CD4-positive, alpha-beta T cell treated with Interleukin-4 for 4 hours (primary cell): ENCODE measurements around the gene SEPTIN1.
"Not testable (repeated sequence)": the region's sequence is repeated elsewhere in the genome, so short reads cannot be mapped to it uniquely, and the experiment has no call there.

Experiments
- DNase-seq: peaks from one replicate; pipeline ENCODE4 v3.0.0-alpha.2; 2020

The SEPTIN1 gene

DNA sequence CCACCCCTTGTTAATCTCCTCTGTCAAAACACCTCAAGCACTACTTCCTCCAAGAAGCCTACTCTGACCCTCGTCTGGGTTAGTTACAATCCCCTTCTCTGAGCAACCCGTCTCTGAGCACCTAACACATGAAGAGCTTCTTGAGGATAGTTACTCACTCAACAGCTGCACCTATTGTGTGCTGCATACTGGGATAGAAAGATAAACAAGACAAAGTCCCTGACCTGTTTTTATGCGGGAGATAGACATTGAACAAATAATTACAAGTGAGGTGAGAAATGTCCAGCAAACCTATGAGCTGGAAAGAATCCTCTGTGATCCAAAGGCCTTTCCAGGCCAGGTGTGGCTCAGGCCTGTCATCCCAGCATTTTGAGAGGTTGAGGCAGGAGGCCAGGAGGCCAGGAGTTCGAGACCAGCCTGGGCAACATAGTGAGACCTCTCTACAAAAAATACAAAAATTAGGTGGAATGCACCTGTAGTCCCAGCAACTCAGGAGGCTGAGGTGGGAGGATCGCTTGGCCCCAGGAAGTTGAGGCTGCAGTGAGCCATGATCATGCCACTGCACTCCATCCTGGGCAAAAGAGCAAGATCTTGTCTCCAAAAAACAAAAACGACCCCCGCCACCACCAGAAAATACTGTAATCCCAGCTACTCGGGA is 19.5 kb upstream of the SEPTIN1 start:
- DNase-seq: no peak

DNA sequence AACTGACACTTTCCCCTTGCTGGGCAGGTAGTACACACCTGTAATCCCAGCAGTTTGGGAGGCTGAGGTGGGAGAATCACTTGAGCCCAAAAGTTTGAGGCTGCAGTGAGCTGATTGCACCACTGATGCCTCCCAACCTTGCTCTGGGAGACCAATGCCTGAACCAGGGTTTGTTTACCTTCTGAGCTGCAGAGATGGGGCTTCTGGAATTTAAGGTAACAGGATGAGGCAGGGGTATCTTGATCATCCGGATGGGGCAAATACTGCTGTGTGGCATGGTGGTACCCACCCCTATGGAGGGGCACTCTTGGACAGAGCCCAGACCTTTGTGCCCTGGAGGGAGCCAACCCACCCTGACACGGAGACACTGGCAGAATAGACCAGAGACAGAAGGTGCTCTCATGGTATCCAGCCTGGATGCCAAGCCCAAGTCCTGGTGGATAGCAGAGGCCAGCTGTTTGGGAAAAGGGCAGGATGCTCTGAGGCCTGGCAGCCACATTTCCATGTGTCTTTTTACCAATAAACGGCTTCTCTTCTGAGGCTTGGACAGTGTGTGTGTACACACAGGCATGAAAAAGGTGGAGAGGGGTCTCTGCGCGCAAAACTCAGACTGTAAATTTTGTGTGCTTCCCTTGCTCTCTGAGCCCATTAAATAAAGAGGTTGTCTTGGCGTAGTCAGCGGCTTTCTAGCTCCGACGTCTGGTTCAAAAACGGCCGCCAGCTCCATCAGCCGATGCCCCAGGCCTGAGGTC is 17.2 kb upstream of the SEPTIN1 start:
- no peak for DNase-seq

DNA sequence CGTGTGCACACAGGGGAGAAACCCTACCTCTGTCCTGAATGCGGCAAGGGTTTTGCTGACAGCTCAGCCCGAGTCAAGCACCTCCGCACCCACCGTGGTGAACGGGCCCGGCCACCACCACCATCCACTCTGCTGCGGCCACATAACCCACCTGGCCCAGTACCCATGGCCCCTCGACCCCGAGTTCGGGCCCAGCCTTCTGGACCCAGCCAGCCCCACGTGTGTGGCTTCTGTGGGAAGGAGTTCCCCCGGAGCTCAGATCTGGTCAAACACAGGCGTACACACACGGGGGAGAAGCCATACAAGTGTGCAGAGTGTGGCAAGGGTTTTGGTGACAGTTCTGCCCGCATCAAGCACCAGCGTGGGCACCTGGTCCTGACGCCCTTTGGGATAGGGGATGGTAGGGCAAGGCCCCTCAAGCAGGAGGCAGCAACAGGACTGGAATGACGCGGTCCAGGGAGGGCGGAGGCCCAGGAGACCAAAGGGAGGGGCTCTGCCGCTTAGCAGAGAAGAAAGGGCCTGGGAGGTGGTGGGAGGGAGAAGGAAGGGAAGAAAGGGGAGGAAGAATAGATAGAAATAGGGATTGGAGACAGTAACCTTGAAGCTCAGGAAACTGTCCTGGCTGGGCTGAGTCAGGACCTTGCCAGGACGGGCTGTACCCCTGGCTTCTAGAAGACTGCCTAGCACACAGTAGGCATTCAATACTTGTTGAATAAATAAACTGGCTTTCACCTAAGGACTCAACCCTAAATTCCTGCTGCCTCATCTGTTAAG is 16.5 kb upstream of the SEPTIN1 start:
- no peak for DNase-seq

DNA sequence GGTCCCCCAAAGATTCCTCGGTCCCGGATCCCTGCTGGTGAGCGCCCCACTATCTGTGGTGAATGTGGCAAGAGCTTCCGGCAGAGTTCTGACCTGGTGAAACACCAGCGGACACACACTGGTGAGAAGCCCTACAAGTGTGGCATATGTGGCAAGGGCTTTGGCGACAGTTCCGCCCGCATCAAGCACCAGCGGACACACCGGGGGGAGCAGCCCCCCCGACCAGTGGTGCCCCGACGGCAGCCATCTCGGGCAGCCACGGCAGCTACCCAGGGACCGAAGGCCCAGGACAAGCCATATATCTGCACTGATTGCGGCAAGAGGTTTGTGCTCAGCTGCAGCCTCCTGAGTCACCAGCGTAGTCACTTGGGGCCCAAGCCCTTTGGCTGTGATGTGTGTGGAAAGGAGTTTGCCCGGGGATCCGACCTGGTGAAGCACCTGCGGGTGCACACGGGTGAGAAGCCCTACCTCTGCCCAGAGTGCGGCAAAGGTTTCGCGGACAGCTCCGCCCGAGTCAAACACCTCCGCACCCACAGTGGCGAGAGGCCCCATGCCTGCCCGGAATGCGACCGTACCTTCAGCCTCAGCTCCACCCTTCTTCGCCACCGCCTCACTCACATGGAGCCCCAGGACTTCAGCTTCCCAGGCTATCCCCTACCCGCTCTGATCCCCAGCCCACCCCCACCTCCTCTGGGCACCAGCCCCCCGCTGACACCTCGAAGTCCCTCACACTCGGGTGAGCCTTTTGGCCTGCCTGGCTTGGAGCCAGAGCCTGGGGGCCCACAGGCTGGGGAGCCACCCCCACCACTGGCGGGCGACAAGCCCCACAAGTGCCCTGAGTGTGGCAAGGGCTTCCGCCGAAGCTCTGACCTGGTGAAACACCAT is 15.7 kb upstream of the SEPTIN1 start:
- no peak for DNase-seq

DNA sequence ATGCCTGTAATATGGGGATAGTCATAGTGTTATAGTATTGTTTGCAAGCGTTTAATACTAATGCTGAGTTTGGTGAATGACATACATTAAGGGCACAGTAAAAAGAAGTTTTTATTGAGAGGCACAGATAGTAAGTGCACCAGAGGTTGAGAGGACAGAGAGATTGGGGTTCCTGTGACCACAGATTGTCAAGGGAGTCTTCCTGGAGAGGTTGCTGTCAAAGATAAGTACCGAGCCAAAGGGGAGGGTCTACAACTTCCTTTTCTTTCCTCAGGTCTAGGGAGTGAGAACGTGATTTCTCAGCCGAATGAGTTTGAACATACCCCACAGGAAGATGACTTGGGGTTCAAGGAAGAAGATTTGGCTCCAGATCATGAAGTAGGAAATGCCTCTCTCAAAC is 14.7 kb upstream of the SEPTIN1 start:
- no peak for DNase-seq

DNA sequence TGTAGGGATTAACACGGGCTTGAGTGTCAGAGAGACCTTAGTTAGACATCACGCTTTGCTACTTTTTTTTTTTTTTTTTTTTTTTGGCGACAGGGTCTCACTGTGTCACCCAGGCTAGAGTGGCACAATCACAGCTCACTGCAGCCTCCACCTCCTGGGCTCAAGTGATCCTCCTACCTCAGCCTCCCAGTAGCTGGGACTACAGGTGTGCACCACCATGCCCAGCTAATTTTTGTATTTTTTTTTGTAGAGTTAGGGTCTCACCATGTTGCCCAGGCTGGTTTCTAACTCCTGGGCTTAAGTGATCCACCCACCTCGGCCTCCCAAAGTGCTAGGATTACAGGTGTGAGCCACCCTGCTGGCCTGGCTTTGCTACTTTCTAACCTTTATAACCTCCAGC is 14.3 kb upstream of the SEPTIN1 start:
- not testable (repeated sequence) for DNase-seq

DNA sequence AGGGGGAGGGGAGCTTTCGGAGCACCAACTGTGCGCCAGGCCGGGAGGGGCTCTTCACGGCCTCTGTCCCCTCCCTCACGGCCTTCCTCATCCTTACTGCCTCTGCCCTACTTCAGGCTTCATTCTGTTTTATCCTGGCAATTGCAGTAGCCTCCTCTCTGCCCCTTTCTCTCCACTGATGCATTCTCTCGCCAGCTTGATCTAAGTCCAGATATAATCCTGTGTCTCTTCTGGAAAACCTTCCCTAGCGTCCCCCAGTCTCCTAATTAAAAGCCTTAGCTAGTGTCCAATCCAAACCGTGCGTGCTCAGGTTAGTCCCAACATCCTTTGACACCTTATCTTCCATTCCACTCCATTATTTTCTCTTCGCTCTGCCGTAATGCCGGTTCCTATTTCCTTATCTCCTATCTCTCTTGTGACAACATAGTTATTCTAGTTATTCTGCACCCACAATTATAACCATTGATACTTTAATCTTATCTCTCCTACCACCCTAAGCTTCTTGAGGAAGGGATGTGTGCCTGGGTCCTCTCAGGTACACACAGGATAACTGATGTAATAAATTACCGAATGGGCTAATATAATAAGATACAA is 13.7 kb upstream of the SEPTIN1 start:
- DNase-seq: no peak

DNA sequence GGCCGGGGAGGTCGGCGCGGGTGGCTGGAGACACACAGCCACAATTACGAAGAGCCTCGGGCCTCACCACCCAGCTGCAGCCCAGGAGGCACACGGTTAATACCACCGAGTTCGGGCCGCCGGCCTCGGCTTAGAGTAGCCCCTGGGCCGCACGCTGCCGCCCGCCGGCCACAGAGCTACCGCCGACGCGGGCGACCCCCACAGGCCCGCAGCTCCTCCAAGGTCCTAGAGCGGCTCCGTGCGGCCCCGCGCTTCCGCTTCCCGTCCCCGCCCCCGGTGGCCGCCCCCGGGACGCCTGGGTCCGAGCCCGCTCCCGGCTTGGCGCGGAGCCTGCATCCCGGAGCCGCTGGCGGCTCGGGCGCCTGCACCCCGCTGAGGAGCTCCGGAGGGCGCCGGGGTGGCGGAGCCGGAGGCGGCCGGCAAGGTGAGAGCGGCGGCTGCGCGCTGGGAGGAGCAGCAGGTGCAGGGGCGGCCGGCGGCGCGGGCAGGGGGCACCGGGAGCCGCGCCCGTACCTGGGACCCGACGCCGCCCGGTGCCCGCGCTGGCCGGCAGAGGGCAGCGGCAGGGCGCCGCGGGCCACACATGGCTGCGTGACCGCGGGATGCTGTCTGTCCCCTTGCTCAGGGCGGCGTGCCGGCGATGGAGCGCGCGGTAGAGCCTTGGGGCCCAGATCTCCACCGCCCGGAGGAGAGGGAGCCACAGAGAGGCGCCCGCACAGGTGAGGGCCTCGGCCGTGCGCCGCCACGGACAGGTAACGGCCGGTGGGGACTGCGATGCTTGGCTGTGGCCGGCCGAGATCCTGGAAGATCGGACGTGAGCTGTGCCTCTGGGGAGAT is 13.0 kb upstream of the SEPTIN1 start, which contains the start of gene ZNF48:
TSS of gene ZNF48 (plus strand) at position 266 of the 837 bp plus-strand sequence. CDS start at position 641, 375 bp downstream.
- DNase-seq: peak; percentile 64

DNA sequence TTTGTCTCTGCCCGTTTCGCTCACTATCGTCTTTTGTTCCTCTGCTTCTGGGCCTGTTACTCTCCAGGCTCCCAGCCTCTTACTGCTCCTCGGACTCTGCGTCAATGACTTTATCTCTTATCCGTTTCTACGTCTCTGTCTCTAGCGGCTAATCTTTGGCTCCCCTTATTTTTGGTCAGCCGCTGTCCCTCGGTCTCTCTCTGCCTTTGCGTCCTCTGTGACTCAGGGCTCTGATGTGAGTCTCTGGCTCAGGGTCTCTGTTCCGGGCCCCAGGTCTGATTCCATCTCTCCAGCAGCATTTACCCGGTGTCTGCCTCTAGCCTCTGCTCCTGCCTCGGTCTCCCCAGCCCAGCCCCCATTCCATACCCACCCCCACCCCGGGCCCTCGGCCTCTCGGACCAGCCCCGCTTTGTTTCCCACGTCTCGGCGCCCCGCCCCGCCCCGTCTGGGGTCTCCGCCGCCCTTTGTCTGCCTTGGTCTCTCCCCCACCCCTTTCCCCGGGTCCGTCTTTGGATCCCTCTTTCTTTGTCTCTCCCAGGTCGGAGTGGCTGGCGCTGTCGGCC is 12.3 kb upstream of the SEPTIN1 start:
- no peak for DNase-seq

DNA sequence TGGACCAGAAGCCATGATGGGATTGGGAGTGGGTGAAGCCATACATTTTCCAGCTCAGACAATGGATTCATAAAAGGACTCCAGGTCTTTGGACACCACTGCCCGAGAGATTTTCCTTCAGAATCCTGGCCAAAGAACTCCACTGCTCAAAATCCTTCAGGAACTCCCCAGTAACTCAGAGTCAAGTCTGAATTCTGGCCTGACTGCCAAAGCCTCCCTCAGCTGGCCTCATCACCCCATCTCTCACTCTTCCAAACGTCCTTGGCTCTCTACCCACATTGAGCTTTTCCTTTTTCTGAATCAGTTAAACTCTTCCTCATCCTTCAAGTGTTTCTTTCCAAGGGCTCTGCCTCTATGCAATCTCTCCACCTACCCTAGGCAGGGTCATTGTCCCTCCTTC is 1.2 kb upstream of the SEPTIN1 start:
- no peak for DNase-seq

DNA sequence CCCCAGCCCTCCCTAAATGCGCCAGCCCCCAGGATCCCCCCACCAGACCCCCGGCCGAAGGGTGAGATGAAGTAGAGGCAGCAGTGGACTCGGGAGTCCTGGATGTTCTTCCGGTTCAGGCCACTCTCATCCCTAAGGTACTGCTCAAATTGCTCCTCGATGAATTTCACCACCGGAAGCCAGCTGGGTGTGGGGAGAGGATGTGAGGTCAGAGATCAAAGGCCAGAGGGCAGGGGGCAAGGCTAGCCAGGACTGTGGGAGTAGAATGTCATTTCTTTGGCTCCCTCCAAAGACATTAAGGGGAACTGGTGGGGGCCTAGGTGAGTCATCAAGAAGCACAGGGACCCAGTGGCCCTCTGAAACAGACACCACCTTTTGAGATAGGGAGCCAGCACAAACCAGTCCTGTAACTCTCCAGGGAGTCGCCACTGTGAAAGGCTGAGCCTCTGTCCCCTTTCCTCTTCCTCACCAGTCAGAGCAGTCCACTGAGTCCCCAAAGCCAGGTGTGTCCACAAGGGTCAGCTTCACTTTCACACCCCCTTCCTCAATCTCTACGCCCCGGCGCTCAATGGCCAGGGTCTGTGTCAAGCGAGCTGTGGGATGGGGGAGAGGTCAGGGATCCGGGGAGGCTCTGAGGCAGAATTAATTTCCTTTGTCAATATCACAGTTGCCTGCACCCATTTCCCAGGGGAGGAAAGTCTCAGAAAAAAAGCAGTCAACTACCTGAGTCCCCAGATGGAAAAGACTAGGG is 895 bp downstream of the SEPTIN1 start:
- DNase-seq: peak; percentile 48

DNA sequence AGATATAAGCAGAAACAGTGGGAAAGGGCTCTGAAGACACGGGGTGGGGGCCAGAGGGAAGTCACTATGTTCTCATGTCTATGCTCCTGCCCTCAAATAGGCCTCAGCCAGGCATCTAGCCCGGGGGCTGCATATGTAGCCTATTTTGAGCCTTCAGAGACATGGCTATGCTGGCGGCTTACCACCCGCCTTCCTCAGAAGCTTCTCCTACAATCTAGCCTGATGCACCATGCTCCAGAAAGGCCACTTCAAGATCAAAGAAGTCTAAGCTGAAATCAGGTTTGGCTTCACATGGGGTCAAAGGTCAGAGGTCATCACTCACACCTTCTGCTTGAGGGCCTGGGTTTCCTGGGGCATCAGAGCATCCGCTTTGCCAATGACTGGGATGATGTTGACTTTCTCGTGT is 1.6 kb downstream of the SEPTIN1 start:
- DNase-seq: no peak

DNA sequence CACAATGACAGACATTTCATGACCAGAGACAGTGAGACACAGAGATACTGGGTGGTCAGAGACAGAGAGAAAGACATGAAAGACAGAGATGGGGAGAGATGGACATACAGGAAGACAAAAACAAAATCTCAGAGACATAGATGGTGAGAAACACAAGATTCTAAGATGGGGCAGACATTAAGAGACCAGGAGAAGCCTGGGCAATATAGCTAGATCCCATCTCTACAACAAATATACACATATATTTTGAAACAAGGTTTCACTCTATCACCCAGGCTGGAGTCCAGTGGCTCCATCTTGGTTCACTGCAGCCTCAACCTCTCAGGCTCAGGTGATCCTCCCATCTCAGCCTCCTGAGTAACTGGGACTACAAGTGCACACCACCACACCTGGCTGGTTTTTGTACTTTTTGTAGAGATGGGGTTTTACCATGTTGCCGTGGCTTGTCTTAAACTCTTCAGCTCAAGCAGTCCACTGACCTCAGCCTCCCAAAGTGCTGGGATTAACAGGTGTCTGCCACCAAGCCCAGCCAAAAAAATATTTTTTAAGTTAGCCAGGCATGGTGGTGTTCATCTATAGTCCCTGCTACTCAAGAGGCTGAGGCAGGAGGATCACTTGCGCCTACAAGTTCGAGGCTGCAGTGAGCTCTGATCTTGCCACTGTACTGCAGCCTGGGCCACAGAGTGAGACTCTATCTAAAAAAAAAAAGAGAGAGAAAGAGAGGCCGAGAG is 2.1 kb downstream of the SEPTIN1 start:
- DNase-seq: no peak

DNA sequence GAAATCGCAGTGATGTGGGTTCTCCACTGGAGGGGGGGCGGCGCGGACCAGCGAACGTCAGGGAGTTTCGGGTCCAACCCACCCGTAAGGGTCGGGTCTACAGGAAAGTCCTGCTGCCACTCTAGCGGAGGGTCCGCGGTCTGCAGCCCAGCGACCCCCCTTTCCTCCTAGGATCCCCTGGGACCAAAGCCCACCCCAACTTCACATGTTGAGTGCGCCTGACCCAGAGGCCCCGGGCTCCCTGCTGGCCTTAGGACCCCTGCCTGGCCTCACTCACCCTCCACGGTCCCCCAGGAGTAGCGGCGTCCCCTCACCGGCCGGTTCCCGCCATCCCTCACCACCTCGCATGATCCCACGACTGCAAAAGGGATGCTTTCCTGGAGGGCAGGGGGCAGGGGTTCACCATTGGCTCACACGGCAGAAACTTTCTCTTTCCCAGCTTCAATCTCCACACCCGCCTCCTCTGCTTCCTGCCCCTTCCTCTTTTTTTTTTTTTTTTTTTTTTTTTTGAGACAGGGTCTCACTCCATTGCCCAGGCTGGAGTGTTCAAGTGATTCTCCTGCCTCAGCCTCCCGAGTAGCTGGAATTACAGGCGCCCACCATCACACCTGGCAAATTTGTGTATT is 3.1 kb downstream of the SEPTIN1 start:
- no peak for DNase-seq

DNA sequence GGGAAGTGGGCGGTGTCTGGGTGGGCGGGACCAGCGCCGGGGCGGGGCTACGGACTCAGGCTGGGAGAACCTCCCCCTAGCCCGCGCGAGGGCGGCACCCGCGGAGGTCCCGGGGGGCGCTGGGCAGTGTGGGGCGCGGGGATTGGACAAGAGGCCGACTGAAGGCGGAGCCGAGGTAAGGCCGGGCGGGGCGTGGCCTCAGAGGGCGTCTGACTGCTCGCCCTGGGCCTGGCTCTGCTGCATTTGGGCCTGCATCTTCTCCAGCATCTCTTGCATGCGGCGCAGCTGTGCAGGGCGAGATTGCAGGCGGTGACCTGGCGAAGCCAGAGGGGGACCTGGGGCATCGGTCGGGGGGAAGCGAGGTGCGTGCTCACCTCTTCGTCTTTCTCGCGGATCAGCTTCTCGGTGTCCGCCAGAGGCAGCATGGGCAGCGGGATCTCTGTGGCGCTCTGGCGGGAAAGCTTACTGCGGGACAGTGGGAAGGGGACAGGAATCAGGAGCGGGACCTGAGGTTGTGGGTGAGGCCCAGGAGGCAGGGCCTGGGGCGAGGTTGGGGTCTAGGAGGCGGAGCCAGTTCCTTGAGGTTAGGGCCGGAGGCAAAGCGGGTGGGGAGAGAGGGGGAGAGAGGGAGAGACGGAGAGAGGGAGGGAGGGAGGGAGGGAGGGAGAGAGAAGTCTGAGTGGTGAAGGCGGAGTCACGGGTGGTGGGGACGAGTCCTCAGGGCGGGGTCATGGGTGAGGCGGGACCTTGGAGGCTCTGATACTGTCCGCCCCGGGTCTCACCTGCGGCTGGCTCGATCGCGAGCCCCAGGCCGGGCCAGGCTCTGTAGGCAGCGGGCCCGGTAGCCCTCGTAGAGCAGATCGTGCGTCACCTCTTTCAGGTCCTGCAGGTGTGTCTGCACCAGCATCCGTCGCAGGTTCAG is 3.9 kb downstream of the SEPTIN1 start:
- DNase-seq: peak; percentile 98

DNA sequence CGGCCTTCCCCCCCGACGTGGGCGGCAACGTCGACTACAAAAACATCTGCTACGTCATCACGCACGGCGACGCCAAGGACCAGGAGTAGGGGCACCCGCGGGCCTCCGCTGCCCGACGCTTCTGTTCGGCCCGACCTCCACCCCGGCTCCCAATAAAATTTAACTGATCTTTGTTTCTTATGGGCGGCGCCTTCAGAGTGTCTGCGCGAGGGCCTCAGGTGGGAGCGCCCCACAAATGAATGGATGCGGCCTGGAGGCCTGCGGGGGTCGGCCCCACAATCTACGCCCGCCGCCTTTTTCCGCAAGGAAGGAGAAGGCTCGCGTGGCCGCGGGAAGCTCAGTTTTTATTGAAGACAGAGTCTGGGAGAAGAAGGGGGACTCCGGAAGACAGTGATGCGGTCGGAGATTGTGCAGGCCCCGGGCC is 4.5 kb downstream of the SEPTIN1 start:
- peak; percentile 91 for DNase-seq

DNA sequence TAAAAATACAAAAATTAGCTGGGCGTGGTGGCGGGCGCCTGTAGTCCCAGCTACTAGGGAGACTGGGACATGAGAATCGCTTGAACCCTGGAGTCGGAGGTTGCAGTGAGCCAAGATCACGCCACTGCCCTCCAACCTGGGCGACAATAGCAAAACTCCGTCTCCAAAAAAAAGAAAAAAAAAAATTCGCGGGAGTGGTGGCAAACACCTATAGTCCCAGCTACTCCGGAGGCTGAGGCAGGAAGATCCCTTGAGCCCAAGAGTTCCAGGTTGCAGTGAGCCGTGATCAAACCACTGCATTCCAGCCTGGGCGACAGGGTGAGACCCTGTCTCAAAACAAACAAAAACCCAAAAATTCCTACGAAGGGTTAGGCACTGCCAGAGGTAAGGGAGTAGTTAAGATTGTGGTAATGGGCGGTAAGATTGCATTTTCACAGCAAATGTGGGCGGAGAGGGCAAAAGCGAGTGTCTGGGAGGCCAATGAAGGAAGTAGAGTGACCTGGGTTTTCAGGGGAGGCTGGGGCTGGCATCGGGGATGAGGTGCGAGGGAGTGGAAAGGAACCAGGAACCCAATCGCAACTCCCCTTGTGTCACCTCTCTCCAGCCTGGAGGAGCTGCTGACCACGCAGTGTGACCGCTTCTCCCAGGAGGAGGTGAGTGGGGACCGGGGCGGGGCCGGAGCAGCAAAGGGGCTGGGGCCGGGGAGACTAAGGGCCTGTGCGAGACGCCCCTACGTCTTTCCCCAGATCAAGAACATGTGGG is 5.1 kb downstream of the SEPTIN1 start:
- DNase-seq: no peak
